Measurements from ENCODE around the gene NSRP1. TPM values are rescaled to one million over a fixed set of nuclear protein-coding genes. Genes with fewer than 3 reads are reported as not detected.
"Not testable (repeated sequence)": the region's sequence is repeated elsewhere in the genome, so short reads cannot be mapped to it uniquely, and the experiment has no call there.

NSRP1 gene
- total RNA-seq, 1 experiment from 2014 or later = 5.0 TPM

- not testable (repeated sequence) for DNase-seq (ENCODE audit: low spot score)
Observed at GRCh38 chr17:30118635-30119034, 2.0 kb downstream of the NSRP1 start.

DNA sequence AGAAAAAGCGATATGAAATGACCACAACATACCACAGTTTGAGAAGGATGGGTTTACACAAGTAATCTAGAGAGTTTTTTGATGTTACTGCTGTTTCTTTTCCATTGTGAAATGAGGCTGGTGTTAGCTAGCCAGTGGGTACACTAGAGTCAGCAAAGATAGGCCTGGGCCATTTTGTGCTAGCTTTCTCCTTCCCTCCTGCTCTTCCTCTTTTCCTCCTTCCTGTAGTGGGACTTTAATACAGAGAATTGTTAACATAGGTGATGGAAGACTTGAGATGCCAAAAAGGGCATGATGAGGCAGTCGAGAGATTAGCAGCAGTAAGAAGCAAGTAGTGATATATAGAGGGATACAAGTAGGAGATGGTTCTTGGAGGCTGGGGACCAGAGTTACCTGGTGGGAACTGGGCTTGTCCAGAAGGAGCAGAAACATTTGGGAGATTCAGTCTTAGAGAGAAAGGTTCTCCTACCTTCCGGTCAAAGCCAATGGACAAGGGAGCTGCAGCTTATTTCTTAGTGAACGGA lies 7.7 kb downstream of the NSRP1 start:
- no peak for DNase-seq (ENCODE audit: low spot score)

DNA sequence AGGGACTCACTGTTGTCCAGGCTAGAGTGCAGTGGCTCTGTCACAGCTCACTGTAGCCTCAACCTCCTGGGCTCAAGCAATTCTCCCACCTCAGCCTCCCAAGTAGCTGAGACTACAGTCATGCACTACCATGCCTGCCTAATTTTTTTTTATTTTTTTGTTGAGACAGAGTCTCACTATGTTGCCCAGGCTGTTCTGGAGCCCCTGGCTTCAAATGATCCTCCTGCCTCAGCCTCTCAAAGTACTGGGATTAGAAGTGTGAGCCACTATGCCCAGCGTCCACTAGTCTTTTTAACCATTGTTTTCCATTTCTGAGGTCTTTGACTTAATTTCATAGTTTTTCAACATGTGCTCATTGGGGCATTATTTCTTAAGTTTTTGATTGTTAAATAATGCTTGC lies 13.5 kb downstream of the NSRP1 start:
- no peak for DNase-seq (ENCODE audit: low spot score)

GRCh38 chr17:30132615-30133014 lies 16.0 kb downstream of the NSRP1 start:
- no peak for DNase-seq (ENCODE audit: low spot score)

GRCh38 chr17:30133197-30133596 lies 16.6 kb downstream of the NSRP1 start:
- no peak for DNase-seq (ENCODE audit: low spot score)

- no peak for DNase-seq (ENCODE audit: low spot score)
Observed at GRCh38 chr17:30134551-30134950, 17.9 kb downstream of the NSRP1 start.

DNA sequence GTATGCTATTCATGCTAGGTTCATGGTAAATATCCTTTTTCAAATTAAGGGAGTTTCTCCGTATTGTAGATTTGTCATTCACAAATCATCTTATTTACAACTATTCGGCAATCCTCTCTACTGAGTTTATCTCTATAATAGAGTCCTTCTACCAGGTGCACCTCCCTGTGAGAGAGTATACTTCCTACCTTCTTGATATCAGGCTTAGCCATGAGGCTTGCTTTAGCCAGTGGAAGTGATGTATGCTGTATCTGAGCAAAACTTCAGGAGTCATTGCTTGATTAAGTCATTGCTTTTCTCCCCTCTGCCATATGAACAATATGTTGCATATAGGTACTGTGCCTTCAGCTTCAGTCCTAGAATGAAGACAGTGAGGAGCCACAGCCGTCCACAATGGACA lies 20.5 kb downstream of the NSRP1 start:
- no peak for DNase-seq (ENCODE audit: low spot score)

GRCh38 chr17:30147860-30148259 lies 31.2 kb downstream of the NSRP1 start:
- not testable (repeated sequence) for DNase-seq (ENCODE audit: low spot score)

DNA sequence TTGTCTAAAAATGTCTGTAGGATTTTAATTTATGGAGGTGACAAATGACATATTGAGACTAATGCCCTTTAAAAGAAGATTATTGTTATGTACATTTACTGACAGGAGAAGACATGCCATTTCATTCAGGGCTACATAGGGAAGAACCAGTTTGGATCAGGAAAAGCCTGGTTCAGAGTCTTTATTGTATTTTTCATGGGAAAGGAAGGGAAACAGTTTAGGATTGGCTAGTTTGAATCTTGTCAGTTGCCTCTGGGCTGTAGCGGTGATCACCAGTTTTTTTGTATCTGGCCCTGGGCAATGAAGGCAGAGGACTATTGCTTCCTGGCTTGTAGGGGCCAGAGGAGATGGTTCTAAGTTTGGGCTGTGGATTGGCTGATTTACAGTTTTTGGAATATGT lies 31.8 kb downstream of the NSRP1 start:
- no peak for DNase-seq (ENCODE audit: low spot score)

- DNase-seq (ENCODE audit: low spot score) = no peak
Observed at GRCh38 chr17:30151471-30151870, 34.9 kb downstream of the NSRP1 start.

GRCh38 chr17:30153463-30153862 lies 36.8 kb downstream of the NSRP1 start:
- no peak for DNase-seq (ENCODE audit: low spot score)

DNA sequence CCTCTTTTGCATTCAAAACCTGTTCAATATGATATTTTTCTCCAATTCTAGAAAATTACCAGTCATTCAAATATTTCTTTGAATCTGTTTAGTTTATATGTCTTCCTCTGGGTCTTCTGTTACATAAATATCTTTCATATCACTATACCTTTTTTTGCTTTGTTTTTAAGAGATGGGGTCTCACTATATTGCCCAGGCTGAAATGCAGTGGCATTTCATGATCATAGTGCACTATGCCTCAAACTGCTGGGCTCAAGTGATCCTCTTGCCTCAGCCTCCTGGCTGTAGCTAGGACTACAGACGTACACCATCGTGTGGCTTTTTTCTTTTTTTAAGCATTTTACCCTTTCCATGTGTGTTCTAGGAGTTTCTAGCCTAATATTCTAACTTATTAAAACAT lies 38.8 kb downstream of the NSRP1 start:
- no peak for DNase-seq (ENCODE audit: low spot score)

GRCh38 chr17:30158896-30159625 lies 42.4 kb downstream of the NSRP1 start:
- DNase-seq (ENCODE audit: low spot score) = no peak

- no peak for DNase-seq (ENCODE audit: low spot score)
Observed at GRCh38 chr17:30160419-30161172, 44.0 kb downstream of the NSRP1 start.

DNA sequence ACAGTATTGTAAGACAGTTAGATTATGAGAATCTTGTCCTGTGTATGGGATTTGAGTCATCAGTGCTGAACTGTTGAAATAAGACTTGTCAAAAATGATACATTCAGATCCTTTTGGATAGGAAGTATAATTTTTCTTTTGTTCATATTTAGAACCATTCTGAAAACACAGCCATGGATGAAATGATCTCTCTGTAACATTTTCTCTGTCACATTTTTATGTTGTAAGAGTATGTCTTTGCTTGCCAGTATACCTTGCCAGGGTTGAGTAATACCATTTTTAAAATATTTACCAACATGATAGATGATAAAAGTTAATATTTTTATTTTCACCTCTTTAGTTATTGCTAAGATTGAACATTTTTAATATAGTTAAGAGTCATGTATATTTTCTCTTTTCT lies 45.0 kb downstream of the NSRP1 start:
- DNase-seq (ENCODE audit: low spot score) = no peak

DNA sequence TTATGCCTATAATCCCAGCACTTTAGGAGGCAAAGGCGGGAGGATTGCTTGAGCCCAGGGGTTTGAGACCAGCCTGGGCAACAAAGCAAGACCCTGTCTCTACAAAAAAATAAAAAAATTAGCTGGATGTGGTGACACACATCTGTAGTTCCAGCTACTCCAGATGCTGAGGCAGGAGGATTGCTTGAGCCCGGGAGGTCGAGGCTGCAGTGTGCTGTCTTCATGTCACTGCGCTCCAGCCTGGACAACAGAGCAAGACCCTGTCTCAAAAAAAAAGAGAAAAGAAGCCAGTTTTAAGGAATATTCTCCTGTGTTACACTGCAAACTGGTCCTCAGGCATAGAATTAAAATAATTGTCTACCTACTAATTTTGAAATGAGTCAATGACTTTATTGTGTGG lies 47.9 kb downstream of the NSRP1 start:
- DNase-seq (ENCODE audit: low spot score) = no peak

DNA sequence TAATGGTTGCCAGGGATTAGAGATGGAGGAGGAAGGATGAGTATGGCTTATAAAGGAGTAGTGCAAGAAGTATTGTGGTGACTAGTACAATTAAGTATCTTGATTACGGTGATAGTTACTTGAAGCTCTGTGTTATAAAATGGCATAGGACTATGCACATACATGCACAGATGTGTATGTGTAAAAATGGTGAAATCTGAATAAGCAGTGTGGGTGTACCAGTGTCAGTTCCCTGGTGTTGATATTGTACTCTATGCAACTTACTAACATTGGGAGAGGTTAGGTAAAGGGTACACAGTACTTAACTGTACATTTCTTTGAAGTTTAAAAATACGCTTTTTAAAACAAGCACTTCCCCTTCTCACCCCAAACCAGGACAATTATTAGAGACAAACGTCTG lies 48.5 kb downstream of the NSRP1 start:
- no peak for DNase-seq (ENCODE audit: low spot score)

GRCh38 chr17:30165960-30166359 lies 49.3 kb downstream of the NSRP1 start:
- DNase-seq (ENCODE audit: low spot score) = no peak

DNA sequence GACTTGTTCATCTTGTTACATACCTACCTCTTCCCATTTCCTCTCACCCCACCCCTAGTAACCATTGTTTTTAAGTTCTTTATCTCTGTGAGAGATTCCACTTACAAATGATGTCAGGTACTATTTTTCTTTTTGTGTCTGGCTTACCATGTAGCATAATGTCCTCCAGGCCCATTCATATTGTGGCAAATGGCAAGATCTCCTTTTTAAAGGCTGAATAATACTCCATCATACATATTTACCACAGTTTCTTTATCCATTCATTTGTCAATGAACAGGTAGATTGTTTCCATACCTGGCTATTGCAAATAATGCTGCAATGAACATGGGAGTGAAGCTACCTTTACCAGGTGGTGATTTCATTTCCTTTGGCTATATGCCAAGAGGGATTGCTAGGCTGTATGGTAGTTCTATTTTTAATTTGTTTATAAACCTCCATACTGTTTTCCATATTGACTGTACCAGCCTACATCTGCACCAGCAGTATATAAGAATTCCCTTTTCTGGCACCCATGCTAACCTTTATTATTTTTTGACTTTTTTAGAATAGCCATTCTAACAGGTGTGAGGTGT lies 53.9 kb downstream of the NSRP1 start:
- no peak for DNase-seq (ENCODE audit: low spot score)

GRCh38 chr17:30172560-30172959 lies 55.9 kb downstream of the NSRP1 start:
- no peak for DNase-seq (ENCODE audit: low spot score)

- DNase-seq (ENCODE audit: low spot score) = no peak
Observed at GRCh38 chr17:30173649-30174048, 57.0 kb downstream of the NSRP1 start.

- DNase-seq (ENCODE audit: low spot score) = no peak
Observed at GRCh38 chr17:30174556-30174955, 57.9 kb downstream of the NSRP1 start.

DNA sequence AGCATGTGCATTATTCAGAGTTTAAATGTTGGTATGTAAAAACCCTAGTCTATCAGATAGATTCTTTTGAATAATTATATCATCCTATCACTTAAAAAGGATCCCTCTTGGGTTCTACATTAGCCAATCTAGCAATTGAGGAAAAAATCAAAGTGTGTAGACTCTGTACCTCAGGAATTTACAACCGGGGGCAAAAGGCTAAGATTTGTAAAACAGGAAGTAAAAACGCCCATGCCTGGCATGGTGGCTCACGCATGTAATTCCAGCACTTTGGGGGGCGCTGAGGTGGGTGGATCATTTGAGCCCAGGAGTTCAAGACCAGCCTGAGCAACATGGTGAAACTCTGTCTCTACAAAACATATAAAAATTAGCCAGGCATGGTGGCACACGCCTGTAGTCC lies 60.2 kb downstream of the NSRP1 start:
- DNase-seq (ENCODE audit: low spot score) = no peak
